Adrenal gland (tissue), 5 donors: ENCODE data around the gene HOXC9.

Experiments
- POLR2A ChIP-seq, 2 donors: fragments of 450-650 bp; IDR thresholded peaks; one replicate each; pipeline ENCODE4 v1.6.1; 2017; ENCODE audit warnings: antibody characterized with exemption in 2 of 2, mild to moderate bottlenecking in 2 of 2, moderate library complexity in 1 of 2
- TF ChIP-seq, protein P1 (sequence below), 6 experiments: fragments of 450-650 bp in 4 of 6; fragments of 200-600 bp in 2 of 6; sonication (generic) in 1 of 6; IDR thresholded peaks; 1 replicate in 5 of 6; 2 replicates in 1 of 6; pipeline versions ENCODE4 v1.5.1 to v1.8.0; 2016 to 2021; ENCODE audit warnings: antibody characterized with exemption in 6 of 6, mild to moderate bottlenecking in 2 of 6, moderate library complexity in 1 of 6
- donor health status: DM: no; HTN: no; CAD: no.

DNA sequence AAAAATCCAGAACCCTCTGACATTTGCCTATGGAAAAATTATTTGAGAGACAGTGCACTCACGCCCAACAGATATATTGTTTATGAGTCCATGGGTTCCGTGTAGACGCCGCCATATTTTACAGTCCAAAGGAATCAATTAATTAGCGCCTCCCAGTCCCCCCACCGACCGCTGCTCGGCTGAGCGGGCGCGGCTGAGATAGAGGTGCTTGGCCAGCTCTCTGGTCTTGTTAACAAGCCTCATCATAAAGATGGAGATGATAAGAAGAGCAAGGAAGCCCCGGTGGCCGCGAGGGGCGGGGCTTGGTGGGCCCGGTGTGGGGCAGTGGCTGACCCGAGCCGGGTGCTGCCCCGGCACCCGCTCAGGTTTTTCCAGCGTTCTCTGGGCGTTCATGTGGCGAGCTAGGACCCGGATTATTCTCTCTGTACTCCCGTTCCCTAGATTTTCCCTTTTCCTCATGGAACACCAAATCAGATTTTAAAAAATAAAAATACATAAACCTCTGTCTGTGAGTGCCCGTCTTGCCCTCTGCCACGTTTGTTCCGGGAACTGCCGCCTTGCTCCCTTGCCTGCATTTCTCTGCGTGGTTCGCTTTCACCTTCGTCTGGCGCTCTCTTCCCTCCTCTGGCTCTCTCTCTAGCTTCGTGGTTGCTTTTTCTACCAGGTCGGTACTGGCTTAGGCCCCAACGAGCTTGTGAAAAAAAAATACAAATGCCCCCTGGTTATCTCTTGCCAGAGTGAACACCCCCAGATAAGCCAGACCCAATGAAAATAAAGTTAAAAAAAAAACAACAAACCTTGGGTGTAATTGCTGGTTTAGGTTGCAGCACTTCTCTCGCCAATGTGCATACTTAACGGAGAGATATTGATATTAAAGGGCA lies 36.3 kb upstream of the HOXC9 start:
- TF ChIP-seq, protein P1, sequence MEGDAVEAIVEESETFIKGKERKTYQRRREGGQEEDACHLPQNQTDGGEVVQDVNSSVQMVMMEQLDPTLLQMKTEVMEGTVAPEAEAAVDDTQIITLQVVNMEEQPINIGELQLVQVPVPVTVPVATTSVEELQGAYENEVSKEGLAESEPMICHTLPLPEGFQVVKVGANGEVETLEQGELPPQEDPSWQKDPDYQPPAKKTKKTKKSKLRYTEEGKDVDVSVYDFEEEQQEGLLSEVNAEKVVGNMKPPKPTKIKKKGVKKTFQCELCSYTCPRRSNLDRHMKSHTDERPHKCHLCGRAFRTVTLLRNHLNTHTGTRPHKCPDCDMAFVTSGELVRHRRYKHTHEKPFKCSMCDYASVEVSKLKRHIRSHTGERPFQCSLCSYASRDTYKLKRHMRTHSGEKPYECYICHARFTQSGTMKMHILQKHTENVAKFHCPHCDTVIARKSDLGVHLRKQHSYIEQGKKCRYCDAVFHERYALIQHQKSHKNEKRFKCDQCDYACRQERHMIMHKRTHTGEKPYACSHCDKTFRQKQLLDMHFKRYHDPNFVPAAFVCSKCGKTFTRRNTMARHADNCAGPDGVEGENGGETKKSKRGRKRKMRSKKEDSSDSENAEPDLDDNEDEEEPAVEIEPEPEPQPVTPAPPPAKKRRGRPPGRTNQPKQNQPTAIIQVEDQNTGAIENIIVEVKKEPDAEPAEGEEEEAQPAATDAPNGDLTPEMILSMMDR (IDR thresholded peaks at IDR 0.05) = no peak
- no peak for TF ChIP-seq POLR2A (IDR thresholded peaks at IDR 0.05)
